Measurements from ENCODE around the gene SGMS2.

SGMS2 gene

GRCh38 chr4:107831140-107831539 lies 6.4 kb downstream of the SGMS2 start:
- ATAC-seq: no peak

- no peak for ATAC-seq
Observed at GRCh38 chr4:107832275-107832807, 7.6 kb downstream of the SGMS2 start.

- ATAC-seq: no peak
Observed at GRCh38 chr4:107834241-107834794, 9.6 kb downstream of the SGMS2 start.

- ATAC-seq: no peak
Observed at GRCh38 chr4:107835406-107835805, 10.7 kb downstream of the SGMS2 start.

- no peak for ATAC-seq
Observed at GRCh38 chr4:107837317-107837716, 12.6 kb downstream of the SGMS2 start.

GRCh38 chr4:107837776-107838618 lies 13.3 kb downstream of the SGMS2 start:
- ATAC-seq: no peak

GRCh38 chr4:107838861-107839565 lies 14.3 kb downstream of the SGMS2 start:
- no peak for ATAC-seq

GRCh38 chr4:107843391-107843790 lies 18.7 kb downstream of the SGMS2 start:
- no peak for ATAC-seq

GRCh38 chr4:107845681-107846080 lies 20.9 kb downstream of the SGMS2 start:
- no peak for ATAC-seq

- no peak for ATAC-seq
Observed at GRCh38 chr4:107850438-107850837, 25.7 kb downstream of the SGMS2 start.

GRCh38 chr4:107853444-107854355 lies 29.0 kb downstream of the SGMS2 start:
- no peak for ATAC-seq

GRCh38 chr4:107854356-107855022 lies 29.8 kb downstream of the SGMS2 start:
- no peak for ATAC-seq

- no peak for ATAC-seq
Observed at GRCh38 chr4:107855723-107856122, 31.0 kb downstream of the SGMS2 start.

GRCh38 chr4:107856901-107857300 lies 32.2 kb downstream of the SGMS2 start:
- no peak for ATAC-seq

GRCh38 chr4:107857741-107858140 lies 33.0 kb downstream of the SGMS2 start:
- no peak for ATAC-seq

GRCh38 chr4:107858158-107858742 lies 33.5 kb downstream of the SGMS2 start:
- no peak for ATAC-seq

- peak; percentile 35 to 45 for ATAC-seq
Observed at GRCh38 chr4:107862658-107863057, 37.9 kb downstream of the SGMS2 start.

- ATAC-seq: no peak
Observed at GRCh38 chr4:107863416-107863815, 38.7 kb downstream of the SGMS2 start.

- peak in 1 of 2 donors; percentile 4 for ATAC-seq
Observed at GRCh38 chr4:107863850-107864371, 39.2 kb downstream of the SGMS2 start.

GRCh38 chr4:107866726-107867125 lies 42.0 kb downstream of the SGMS2 start:
- ATAC-seq: no peak

GRCh38 chr4:107870236-107870635 lies 45.5 kb downstream of the SGMS2 start:
- no peak for ATAC-seq
